HepG2 (cell line): Measurements from ENCODE around the gene SLC22A23. TPM values are rescaled to one million over a fixed set of nuclear protein-coding genes. Genes with fewer than 3 reads are reported as not detected.
A peak's percentile ranks its signal among the peaks of the same experiment; 100 is the strongest.

Experiments used
- FOXM1 ChIP-seq: sonication (generic); formaldehyde crosslinking; IDR thresholded peaks from 2 replicates; pipeline ENCODE4 v1.5.0; 2020; ENCODE audit warnings: missing genetic modification reagents
- IRX3 ChIP-seq: sonication (generic); formaldehyde crosslinking; IDR thresholded peaks from 2 replicates; pipeline ENCODE4 v1.8.1; 2023; ENCODE audit warnings: mild to moderate bottlenecking, low read depth, missing genetic modification reagents, borderline replicate concordance
- NCOA1 ChIP-seq: sonication (generic); formaldehyde crosslinking; IDR thresholded peaks from 2 replicates; pipeline ENCODE4 v1.9.0; 2021; ENCODE audit warnings: missing genetic modification reagents
- NFE2L1 ChIP-seq: sonication (generic); formaldehyde crosslinking; IDR thresholded peaks from 2 replicates; pipeline ENCODE4 v1.4.0; 2020; ENCODE audit warnings: missing genetic modification reagents, mild to moderate bottlenecking, borderline replicate concordance
- ZFYVE20 ChIP-seq: sonication (generic); formaldehyde crosslinking; IDR thresholded peaks from 2 replicates; pipeline ENCODE4 v1.8.0; 2023; ENCODE audit warnings: low read depth, mild to moderate bottlenecking, moderate library complexity, missing genetic modification reagents, borderline replicate concordance
- ZNF205 ChIP-seq: IDR thresholded peaks from 2 replicates; pipeline ENCODE4 v1.6.1; 2018; ENCODE audit warnings: missing biosample characterization, missing genetic modification reagents
- ZNF562 ChIP-seq: sonication (generic); formaldehyde crosslinking; IDR thresholded peaks from 2 replicates; pipeline ENCODE4 v1.8.0; 2022; ENCODE audit warnings: missing genetic modification reagents, borderline replicate concordance
- polyA plus RNA-seq, 8 experiments: library from polyadenylated mRNA; depleted of rRNA in 3 of 8; stranded (reverse) in 7 of 8; unstranded in 1 of 8; fragments of >200 nt; fragmentation: Illumina TruSeq in 4 of 8; extraction: Trizol in 4 of 8; gene quantifications; 2 replicates each; pipeline versions ENCODE4 v1.2.1 to v1.2.3, GENCODE V29; 2011 to 2016; ENCODE audit warnings: low read depth in 4 of 8, missing spikeins in 1 of 8, mixed read lengths in 1 of 8; ENCODE audit not compliant: insufficient read depth in 1 of 8
- total RNA-seq, 5 experiments: library from RNA; depleted of rRNA; stranded (reverse); fragments of >200 nt; fragmentation: Illumina TruSeq; extraction: Trizol; gene quantifications; 2 replicates each; pipeline ENCODE4 v1.2.3, GENCODE V29; 2016; ENCODE audit warnings: low read depth in 1 of 5
- TF ChIP-seq, protein P1 (sequence below), 2 experiments: fragments of 450-650 bp in 1 of 2; sonication (generic) in 1 of 2; formaldehyde crosslinking in 1 of 2; IDR thresholded peaks; 2 replicates each; pipeline versions ENCODE4 v1.6.1 to v1.8.0; 2016 to 2022; ENCODE audit warnings: antibody characterized with exemption in 1 of 2, mild to moderate bottlenecking in 1 of 2, missing genetic modification reagents in 1 of 2
- TF ChIP-seq, protein P2 (sequence below): sonication (generic); formaldehyde crosslinking; IDR thresholded peaks from 2 replicates; pipeline ENCODE4 v1.4.0; 2020; ENCODE audit warnings: missing genetic modification reagents
- TF ChIP-seq, protein P3 (sequence below): sonication (generic); formaldehyde crosslinking; IDR thresholded peaks from 2 replicates; pipeline ENCODE4 v1.4.0; 2020; ENCODE audit warnings: mild to moderate bottlenecking, missing genetic modification reagents

The SLC22A23 gene
- total and polyA plus RNA-seq, 2 of the 13 experiments (the other 11 are each of a cell fraction or from before 2014, with no cell fraction given): 11.8 to 17.5 TPM

DNA sequence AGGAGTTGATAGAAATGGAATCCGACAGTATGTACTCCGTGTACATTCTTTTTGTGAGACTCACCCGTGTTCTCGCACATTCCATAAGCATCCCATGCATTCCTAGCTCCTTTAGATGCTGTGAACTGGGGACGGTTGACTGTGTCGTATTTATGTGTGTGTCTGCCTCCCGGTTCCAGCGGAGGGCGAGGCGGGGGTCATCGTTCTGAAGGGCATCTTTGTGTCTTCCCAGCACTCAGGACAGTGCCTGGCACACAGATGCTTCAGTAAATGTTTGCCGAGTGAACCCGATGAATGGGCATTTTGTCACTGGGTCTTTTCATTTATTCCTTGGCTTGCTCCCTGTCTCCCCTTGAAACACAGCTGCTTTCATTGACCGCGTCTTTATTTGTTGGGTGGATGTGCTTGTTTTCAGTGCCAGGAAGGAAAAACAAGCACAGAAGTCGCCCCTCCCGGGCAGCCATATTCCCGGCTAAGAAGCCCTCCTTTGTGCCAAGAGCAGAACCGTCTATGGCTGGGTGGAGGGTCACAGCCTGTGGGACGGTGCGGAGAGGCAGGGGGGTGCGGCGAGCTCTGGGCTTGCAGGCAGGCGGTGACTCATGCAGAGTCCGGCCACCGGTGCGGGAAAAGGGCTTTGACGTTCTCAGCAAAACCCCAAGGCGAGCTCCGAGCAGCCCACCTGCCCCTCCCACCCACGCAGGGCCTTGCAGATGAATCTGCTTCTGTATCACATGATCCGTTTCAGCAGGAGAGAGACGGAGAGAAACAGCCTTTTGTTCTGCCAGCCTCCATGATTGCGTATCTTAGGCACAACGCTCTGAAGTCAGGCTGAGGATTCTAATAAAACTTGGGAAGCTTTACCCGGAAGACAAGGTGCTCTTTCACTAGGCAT, 209.3 kb downstream of the SLC22A23 start (continued):
- TF ChIP-seq, protein P1, sequence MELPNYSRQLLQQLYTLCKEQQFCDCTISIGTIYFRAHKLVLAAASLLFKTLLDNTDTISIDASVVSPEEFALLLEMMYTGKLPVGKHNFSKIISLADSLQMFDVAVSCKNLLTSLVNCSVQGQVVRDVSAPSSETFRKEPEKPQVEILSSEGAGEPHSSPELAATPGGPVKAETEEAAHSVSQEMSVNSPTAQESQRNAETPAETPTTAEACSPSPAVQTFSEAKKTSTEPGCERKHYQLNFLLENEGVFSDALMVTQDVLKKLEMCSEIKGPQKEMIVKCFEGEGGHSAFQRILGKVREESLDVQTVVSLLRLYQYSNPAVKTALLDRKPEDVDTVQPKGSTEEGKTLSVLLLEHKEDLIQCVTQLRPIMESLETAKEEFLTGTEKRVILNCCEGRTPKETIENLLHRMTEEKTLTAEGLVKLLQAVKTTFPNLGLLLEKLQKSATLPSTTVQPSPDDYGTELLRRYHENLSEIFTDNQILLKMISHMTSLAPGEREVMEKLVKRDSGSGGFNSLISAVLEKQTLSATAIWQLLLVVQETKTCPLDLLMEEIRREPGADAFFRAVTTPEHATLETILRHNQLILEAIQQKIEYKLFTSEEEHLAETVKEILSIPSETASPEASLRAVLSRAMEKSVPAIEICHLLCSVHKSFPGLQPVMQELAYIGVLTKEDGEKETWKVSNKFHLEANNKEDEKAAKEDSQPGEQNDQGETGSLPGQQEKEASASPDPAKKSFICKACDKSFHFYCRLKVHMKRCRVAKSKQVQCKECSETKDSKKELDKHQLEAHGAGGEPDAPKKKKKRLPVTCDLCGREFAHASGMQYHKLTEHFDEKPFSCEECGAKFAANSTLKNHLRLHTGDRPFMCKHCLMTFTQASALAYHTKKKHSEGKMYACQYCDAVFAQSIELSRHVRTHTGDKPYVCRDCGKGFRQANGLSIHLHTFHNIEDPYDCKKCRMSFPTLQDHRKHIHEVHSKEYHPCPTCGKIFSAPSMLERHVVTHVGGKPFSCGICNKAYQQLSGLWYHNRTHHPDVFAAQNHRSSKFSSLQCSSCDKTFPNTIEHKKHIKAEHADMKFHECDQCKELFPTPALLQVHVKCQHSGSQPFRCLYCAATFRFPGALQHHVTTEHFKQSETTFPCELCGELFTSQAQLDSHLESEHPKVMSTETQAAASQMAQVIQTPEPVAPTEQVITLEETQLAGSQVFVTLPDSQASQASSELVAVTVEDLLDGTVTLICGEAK (IDR thresholded peaks at IDR 0.05): no peak
- TF ChIP-seq, protein P1 (CRISPR knock-in tag; IDR thresholded peaks at IDR 0.05): no peak
- no peak for TF ChIP-seq NFE2L1 (CRISPR knock-in tag)
- TF ChIP-seq ZNF562 (CRISPR knock-in tag): no peak
- TF ChIP-seq IRX3 (CRISPR knock-in tag): no peak
- no peak for TF ChIP-seq NCOA1 (CRISPR knock-in tag)
- no peak for TF ChIP-seq ZNF205
- TF ChIP-seq, protein P2, sequence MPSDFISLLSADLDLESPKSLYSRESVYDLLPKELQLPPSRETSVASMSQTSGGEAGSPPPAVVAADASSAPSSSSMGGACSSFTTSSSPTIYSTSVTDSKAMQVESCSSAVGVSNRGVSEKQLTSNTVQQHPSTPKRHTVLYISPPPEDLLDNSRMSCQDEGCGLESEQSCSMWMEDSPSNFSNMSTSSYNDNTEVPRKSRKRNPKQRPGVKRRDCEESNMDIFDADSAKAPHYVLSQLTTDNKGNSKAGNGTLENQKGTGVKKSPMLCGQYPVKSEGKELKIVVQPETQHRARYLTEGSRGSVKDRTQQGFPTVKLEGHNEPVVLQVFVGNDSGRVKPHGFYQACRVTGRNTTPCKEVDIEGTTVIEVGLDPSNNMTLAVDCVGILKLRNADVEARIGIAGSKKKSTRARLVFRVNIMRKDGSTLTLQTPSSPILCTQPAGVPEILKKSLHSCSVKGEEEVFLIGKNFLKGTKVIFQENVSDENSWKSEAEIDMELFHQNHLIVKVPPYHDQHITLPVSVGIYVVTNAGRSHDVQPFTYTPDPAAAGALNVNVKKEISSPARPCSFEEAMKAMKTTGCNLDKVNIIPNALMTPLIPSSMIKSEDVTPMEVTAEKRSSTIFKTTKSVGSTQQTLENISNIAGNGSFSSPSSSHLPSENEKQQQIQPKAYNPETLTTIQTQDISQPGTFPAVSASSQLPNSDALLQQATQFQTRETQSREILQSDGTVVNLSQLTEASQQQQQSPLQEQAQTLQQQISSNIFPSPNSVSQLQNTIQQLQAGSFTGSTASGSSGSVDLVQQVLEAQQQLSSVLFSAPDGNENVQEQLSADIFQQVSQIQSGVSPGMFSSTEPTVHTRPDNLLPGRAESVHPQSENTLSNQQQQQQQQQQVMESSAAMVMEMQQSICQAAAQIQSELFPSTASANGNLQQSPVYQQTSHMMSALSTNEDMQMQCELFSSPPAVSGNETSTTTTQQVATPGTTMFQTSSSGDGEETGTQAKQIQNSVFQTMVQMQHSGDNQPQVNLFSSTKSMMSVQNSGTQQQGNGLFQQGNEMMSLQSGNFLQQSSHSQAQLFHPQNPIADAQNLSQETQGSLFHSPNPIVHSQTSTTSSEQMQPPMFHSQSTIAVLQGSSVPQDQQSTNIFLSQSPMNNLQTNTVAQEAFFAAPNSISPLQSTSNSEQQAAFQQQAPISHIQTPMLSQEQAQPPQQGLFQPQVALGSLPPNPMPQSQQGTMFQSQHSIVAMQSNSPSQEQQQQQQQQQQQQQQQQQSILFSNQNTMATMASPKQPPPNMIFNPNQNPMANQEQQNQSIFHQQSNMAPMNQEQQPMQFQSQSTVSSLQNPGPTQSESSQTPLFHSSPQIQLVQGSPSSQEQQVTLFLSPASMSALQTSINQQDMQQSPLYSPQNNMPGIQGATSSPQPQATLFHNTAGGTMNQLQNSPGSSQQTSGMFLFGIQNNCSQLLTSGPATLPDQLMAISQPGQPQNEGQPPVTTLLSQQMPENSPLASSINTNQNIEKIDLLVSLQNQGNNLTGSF (CRISPR knock-in tag): no peak
- TF ChIP-seq, protein P3, sequence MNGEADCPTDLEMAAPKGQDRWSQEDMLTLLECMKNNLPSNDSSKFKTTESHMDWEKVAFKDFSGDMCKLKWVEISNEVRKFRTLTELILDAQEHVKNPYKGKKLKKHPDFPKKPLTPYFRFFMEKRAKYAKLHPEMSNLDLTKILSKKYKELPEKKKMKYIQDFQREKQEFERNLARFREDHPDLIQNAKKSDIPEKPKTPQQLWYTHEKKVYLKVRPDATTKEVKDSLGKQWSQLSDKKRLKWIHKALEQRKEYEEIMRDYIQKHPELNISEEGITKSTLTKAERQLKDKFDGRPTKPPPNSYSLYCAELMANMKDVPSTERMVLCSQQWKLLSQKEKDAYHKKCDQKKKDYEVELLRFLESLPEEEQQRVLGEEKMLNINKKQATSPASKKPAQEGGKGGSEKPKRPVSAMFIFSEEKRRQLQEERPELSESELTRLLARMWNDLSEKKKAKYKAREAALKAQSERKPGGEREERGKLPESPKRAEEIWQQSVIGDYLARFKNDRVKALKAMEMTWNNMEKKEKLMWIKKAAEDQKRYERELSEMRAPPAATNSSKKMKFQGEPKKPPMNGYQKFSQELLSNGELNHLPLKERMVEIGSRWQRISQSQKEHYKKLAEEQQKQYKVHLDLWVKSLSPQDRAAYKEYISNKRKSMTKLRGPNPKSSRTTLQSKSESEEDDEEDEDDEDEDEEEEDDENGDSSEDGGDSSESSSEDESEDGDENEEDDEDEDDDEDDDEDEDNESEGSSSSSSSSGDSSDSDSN (CRISPR knock-in tag): peak; percentile 72
- 0 out of 2 replicates have a peak, but pooled peaks have one; percentile 45 for TF ChIP-seq ZFYVE20 (CRISPR knock-in tag)
- TF ChIP-seq FOXM1 (CRISPR knock-in tag): no peak
